ENCODE results near the gene RAB7B.
"Not testable (repeated sequence)": the region's sequence is repeated elsewhere in the genome, so short reads cannot be mapped to it uniquely, and the experiment has no call there.

RAB7B gene

DNA sequence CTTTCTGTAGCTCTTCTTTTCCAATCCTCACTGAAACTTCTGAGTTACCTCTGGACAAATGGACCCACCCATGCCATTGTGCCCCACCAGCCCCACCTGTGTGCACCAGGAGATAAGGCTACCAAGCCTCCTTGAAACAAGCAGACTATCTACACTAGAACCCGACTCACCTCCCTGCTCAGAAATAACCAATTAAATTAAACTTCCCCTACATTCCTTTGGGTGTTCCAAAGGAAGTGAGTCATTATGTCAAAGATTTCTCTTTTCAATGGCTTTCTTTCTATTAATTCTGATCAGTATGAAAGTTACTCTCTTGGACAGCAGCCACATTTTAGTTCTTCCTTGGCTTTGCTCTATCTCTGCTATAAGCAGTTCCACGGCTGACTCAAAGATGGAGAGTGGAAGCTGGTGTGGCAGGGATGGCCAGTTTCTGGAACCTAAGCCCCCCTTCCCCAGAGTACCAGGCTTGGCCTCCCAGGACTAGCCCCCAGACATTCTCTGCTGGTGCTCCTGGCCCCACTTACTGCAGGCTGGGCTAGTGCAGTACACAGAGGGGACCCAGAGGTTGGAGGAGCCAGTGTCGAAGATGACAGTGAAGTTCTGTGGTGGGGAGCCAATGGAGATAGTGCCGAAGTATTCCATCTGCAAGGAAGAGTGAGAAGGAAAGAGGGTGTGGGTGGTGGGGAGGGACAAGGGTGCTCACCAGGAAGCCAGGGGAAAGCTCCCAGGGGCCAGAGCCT is 18.6 kb upstream of the RAB7B start:
- no peak for DNase-seq

DNA sequence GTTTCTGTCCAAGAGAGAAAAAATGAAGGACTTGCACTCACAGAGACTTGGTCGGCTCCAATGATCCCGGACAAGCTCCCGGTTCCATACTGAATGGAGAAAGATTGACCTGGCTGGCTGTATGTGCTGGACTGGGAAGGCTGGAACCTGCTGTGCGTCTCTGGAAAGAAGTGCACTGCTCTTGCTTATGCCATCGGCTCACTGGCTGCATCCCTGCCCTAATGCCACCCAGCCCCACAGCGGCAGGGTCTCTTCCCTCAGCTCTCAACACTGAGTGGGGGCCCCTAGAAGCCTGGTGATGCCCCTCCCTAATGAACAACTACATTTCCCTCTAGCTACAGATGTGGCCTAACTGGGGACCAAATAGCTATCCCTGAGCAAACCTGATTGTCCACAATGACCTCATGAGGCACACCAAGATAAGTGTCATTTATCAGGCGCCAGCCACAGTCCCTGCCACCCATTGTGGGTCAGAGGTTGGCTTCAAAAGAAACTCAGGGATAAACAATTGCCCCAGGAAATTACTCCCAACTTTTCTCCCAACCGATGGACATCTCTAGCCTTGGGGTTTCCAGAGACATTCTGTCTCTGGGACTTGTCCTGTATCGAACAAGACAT is 17.9 kb upstream of the RAB7B start:
- no peak for DNase-seq

DNA sequence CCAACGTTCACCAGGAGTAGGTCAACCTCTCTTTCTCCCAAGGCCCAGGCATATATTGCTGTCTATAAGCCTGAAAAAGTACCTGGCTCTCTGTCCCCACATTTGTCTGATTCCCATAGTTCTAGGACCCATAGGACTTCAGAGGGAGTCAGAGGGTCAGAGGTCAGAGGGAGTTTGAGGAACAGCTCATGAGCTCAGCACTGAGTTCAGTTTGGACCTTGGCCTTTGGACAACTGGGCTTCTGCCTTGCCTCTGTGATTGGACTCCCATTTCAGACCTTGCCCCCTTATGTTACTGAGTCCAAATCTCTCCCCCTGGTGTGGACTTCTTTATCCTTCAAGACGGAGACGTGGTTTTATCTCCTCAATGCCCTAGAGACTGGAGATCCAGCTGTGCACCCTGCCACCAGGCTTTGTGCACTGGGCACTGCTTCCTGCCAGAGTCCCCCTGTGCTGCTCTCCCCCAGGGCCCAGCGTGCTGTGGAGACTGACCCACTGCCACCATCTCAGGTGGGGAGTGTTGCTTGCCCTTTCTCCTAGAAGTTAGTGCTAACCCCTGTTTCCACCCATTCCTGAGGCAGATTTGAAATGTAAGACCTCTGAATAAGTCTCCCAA is 17.3 kb upstream of the RAB7B start:
- no peak for DNase-seq

DNA sequence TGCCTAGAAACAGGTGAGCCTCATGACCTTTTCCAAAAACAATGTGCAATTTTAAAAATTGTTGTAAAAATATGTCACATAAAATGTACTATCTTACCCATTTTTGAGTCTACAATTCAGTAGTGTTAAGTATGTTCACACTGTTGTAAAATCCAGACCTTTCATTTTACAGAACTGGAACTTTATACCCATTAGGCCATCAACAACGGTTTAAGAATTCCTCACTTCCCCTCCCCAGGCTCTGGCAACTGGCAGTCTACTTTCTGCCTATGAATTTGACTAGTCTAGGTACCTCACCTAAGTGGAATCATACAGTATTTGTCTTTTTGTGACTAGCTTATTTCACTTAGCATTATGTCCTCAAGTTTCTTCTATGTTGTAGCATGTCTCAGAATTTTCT is 11.9 kb upstream of the RAB7B start:
- DNase-seq: no peak

DNA sequence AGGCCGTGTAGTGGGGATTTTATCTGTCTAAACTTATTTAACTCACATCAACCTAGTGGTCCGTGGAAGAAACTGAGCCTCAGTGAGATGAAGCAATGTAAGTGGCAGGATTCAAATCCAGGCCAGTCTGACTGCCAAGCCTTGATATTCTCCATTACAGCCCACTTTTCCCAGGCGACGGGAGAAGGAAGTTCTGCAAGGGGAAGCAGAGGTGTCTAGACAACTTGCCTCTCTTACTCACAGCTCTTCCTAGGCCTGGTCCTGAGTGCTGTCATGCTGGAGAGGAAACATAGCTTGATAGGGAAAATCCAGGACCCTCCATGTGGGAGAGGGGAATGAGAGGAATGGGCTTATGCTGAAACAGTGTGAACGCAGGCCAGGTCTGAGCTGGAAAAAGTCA is 11.4 kb upstream of the RAB7B start:
- no peak for DNase-seq

DNA sequence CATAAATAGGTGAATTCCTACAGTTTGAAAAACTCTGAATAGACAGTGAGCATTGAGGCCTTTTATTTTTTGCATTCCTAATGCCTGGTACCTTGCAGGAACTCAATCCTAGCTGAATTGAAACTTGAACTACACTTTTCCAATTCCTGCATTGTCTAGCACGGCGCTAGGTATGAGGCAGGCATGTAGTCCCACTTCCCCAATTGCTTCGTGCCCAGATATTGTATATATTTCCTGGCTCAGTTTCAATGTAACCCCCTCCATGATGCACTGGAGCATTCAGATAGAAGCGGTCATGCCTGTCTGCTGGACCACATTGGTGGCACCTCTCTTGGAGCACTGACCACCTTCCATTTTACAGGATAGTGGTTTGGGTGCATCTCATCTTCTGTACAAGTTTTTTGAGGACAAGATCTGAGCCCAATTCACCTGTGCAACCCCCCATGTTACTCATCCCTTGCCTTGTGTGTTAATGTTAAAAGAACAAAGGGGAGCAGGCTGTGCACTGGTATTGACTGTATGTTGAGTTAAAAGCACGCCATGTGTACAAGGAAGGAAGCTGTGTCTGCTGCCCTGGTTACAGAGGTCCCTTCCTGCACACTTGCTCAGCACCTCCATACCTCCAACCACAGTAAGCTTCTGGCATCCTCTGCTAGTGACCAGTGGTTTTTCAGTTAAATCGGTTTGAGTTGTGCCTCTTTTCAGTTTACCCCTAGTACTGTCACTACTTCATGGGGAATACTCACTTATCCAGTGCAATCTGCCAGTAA is 10.0 kb upstream of the RAB7B start:
- no peak for DNase-seq

DNA sequence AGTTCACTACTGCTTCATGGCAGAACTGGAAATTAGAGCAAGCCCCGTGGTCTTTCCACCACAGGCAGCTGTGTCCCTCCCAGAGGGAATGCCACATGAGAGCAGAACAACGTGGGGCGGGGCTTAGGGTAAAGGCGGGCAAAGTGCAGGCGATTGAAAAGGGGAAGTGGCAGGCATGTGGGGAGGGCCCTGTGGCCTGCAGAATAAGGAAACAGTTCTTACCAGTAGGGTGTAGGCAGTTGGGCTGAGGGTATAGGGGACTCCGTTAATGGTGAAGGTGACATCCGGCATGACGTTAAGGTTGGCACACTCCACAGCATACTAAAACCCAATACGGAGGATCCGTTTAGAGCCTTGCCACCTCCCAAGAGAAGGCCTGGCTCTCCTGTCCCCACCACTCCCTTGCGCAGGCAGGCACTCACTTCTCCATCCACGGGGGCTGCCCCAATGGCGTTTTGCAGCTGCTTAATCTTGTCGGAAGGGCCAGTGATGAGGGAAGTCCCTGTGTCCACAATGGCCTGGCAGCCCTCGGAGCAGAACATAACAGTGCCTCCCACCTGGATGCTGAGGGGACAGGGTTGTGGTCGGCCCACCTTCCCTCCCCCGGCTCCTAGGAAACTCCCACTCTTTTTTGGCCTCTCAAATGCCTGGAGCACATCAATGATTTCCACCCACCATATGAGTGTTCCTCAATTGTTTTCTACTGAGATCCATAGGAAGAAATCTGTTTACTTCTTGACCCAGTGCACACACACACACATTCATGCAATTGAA is 9.1 kb upstream of the RAB7B start:
- DNase-seq: peak in 1 of 2 experiments; percentile 17

DNA sequence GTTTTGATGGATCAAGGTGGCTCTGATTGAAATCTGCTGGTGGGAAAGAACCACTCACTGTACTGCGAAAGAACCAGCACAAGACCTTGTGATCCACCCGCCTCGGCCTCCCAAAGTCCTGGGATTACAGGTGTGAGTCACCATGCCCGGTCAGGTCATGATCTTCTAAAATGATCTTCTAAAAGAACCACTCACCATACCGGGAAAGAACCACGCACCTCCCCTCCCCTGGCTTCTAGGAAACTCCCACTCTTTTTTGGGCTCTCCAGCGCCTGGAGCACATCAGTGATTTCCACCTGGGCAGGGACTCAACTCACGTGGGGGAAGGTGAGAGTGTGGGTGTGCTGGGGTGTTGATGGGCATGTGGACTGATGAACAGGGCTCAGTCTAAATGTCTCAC is 7.9 kb upstream of the RAB7B start:
- DNase-seq: no peak

DNA sequence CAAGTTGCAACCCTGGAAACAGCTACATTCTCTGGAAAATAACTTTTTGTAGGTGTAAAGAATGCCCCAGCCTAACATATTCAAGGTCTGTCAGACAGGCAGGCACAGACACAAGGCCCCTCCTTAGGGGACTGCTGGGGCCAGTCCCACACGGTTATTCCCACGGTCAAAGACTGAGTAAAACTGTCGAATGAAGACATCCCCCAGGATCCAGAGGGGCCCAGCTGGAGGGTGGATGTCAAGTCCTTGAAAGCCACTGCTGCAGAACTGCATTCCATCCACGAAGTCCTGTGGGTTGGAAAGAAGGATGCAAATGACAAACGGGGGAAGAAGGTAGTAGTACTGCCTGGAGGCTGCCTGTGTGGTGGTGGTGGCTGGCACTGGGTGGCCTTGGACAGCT is 6.9 kb upstream of the RAB7B start:
- DNase-seq: no peak

DNA sequence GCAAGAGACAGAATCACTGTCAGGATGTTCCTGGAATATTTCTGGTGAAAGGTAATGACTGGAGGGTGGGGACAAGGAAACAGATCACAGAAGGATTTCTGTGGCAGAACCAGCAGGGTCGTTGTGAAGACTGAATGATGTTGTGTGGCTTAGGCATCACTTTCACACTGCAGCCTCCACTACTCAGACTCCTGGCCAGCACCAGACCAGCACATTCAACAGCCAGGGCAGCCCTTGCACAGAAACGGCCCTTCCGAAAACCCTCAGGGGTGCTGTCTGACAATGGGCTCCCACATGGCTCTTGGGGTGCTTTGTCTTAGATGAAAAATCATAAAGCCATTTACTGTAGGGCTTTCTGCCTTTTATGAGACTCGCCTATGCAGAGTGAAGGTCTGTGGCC is 3.8 kb upstream of the RAB7B start:
- DNase-seq: no peak

DNA sequence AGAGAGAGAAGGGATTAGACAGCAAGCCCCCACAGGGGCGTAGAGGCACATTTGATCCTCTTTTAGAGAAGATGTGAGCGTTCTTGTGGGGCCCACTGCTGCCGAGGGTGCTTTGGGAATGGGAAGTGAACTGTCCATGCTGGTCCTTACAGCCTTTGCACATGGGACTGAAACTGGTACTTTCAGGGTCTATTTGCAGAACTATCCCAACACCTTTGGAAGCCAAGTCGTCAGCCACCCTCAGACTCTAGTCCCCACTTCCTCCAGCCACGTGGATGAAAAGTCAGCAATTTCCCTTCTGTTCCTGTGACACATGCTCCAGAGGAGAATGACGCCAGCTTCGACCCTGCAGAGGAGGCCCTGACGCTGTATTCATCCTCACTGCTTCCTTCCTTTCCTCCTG is 2.6 kb upstream of the RAB7B start:
- no peak for DNase-seq

DNA sequence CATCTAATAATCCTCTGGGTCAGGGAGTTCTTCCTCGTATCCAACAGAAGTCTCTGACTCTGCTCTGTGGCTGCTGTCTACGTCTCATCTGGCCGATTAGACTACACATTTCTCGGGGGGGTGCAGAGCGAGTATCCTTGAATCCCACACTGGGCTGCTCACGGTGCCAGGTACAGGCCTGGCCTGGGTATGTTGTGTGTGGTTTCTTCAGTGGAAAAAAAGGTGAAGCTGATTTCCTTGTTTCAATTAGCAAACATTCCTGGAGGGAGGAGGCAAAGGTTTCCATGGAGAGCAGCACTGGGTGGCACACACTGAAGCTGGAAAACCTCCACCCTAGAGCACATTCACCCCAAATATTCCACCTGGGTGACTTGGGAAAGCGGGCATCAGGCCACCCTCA is 2.0 kb upstream of the RAB7B start:
- no peak for DNase-seq

DNA sequence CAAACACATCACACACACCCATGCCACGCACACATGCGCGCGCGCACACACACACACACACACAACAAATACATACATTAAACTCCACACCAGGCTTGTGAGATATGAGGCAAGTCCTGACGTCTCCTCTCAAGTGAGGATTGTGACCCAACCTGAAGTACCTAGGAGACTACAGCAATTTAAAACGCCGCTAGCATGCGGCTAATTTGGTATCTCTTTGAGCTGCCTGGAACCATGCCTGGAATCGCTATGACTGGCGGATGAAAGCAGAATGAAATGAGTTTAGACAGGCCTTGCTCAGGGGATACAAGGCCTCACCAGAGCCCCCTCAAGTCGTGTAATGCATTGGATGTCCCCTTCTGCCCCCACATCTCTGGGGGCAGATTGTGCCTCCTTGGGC is 1.6 kb upstream of the RAB7B start:
- DNase-seq: no peak

DNA sequence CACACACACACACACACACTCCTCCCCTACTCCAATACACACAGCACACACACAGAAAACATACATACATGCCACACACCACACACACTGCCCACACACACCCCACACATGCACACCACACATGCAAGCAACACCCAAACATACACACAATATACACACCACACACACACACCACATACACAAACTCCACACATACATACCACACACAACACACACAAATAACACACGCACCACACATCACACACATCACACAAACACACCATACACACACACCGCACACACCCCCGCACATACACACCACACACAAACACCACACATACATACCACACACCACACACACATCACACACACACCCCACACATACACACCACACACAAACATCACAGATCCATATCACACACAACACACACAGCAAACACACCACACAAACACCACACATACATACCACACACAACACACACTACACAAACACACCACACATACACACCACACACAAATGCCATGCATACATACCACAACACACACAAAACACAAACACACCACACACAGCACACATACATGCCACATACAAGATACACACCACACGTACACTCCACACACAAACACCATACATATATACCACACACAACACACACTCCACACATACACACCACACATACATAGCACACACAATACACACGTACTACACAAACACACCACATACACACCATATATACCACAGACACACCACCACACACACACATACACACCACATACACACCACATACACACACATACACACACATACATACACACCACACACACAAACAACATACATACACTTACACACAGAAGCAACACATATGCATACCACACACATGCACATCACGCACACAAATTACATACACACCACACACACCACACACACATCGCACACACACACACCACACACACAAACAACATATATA is 932 bp upstream of the RAB7B start:
- DNase-seq: no peak

DNA sequence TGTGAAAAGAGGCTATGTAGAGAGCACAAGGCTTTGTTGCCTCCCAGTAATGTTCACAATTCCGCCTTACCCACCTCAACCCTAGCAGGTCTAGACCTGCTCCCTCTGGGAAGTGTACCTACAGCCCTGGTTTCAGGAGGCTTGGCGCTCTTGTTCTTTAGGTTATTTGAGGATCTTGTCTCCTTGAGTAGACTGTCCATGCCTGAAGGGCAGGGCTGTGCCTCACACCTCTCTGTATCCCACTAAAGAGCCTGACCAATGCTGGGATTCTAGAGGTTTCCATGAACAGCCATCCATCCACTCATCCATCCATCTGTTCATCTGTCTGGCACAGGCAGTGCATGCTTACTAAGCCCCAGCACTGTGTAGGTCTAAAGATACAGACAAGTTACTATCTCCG is 1.0 kb downstream of the RAB7B start:
- no peak for DNase-seq

DNA sequence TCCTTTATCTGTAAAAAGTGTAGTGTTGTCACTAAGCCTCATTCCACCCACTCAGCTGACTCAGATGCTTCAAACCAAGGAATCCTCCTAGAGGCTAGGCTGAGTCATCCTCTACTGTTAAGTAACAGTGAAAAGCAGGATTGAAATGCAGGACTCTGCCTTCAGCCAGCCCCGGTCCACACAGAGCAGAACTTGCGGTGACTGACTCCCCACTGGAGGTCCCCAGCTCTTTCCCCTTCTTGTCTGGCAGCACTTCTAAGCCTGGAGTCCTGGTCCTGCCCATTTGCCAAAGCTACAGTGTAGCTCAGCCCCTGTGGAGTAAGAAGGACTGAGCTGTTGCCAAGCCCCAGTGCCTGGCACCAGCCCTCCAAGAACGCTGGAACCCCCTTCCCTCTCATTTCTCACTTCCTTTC is 1.7 kb downstream of the RAB7B start:
- DNase-seq: no peak

DNA sequence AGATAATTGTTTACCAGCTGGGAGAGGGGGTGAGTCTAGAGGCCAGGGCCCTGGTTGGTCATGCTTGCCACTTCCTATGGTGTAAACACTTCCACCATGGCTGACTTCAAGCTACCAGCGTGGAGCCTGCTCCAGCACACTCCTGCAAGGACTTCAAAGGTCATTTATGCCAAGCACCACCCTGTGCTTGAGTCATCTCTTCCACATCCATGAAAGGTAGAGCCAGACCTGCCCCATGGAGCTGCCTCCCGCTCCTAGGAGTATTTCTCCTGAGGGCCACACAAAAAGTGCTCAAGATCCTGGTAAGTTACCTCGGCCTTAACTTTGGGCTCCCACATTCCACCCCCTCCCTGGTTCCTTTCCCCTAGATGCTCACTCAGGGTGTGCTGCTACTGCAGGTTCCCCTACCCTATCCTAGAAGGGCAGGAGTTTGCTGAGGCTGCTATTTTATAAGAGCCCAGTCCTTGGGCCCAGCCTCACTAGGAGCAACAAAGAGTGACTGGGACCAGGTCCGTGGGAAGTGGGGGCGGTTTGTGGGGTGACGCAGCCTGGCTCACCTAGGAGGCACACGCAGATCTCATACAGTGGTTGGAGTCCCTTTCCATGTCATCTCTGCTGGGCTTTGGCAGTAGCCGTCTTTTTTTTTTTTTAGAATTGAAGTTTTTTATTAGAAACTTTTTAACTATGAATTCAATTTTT is 2.4 kb downstream of the RAB7B start:
- no peak for DNase-seq

DNA sequence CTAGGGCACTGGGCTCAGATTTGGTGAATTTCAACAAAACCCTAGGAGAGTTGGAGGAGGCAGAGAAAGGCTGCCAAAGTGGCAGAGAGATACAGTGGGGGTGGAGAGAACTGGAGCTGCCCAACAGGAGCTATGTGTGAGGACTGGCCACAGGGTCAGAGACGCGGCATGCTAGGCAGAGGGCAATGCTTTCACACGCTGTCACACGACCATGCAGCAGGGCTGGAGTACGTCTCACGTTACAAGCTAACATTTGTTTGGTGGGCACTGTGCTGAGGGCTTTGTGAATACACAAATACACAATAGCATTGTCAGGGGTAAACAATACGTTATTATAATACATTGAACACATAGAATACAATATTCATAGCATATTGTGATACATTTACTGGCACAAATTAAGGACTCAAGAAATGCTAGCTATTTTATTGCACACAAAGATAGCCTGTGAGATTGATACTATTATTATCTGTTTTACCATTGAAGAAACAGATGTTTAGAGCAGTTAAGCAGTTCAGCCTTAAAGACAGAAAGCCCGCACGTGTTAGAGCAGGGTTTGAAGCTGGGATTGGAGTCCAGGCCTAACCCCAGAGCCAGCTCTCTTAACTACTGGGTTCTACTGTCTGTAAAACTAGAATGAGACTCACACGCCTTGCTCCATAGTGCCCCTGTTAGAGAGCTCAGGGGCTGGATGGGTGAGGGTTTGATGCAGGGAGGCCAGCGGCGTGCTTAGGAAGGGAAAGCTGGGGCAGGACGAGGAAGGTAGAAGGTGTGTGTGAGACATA is 4.5 kb downstream of the RAB7B start:
- no peak for DNase-seq

DNA sequence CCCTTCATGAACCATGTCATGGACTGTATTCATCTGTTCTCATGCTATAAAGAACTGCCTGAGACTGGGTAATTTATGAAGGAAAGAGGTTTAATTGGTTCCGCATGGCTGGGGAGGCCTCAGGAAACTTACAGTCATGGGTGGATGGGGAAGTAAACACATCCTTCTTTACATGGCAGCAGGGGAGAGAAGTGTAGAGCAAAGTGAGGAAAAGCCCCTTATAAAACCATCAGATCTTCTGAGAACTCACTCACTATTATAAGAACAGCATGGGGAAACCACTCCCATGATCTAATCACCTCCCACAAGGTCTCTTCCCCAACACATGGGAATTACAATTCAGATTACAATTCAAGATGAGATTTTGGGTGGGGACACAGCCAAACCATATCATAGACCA is 6.6 kb downstream of the RAB7B start:
- DNase-seq: not testable (repeated sequence)

DNA sequence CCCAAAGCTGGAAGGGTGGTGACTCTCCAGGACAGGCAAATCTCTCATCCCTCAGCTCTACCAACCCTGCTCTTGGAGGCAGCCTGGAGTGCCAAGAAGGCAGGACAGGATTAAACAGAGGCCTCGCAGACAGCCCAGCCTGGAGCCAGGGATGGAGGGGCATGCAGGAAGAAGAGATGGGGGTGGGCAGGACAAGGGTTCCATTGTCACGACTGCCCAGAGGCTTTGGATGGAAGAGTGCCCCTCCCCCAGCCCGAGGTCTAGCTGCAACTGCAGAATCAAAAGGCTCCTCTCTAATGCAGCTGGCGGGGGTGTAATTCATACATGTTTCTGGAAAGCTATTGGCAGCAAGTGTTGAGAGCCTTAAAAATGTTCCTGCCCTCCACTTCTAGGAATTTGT is 8.8 kb downstream of the RAB7B start:
- DNase-seq: no peak

All from NCI-H187 (cell line).